ENCODE measurements around the gene ASPSCR1.

- TF ChIP-seq GATA2 (IDR thresholded peaks at IDR 0.05; ENCODE audit: low read depth, low read length): no peak
- no peak for TF ChIP-seq GATA3 (IDR thresholded peaks at IDR 0.05; ENCODE audit: low read depth, low read length)
These were observed 48.7 kb upstream of the ASPSCR1 start for GRCh38 chr17:81928544-81929252.
